ENCODE results near the gene PEAK1.

DNA sequence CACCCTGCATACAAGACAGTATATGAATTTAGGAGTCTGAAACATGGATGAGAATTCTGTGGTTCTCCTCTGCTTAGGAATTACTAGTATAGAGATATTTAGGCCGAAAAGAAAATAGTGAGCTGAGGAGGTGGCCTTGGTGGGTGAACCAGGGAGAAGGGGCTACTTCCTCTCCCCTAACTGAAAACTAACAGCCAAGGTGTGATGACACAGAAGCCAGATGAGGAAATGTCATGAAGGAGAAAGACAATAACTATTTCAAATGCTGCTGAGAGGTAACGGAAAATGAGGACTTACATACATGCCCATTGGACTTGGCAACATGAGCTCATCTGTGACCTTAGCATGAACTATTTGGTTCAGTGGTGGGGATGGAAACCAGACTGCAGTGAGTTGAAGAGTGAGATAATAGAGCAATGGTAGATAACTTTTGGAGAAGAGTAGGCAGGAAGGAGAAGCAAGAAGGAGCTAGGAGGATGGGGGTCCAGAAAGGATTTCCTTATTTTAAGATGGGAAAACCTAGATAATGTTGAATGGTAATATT lies 234.6 kb downstream of the PEAK1 start:
- TF ChIP-seq, protein P1, sequence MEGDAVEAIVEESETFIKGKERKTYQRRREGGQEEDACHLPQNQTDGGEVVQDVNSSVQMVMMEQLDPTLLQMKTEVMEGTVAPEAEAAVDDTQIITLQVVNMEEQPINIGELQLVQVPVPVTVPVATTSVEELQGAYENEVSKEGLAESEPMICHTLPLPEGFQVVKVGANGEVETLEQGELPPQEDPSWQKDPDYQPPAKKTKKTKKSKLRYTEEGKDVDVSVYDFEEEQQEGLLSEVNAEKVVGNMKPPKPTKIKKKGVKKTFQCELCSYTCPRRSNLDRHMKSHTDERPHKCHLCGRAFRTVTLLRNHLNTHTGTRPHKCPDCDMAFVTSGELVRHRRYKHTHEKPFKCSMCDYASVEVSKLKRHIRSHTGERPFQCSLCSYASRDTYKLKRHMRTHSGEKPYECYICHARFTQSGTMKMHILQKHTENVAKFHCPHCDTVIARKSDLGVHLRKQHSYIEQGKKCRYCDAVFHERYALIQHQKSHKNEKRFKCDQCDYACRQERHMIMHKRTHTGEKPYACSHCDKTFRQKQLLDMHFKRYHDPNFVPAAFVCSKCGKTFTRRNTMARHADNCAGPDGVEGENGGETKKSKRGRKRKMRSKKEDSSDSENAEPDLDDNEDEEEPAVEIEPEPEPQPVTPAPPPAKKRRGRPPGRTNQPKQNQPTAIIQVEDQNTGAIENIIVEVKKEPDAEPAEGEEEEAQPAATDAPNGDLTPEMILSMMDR (conservative IDR thresholded peaks at IDR 0.05; ENCODE audit: low read depth, low read length), result no peak
- TF ChIP-seq EZH2 (IDR thresholded peaks at IDR 0.05; ENCODE audit: borderline replicate concordance, low read depth, low read length, poor library complexity, severe bottlenecking), result no peak
